HEK293 (cell line): Measurements from ENCODE around the gene SMO.
A peak's percentile ranks its signal among the peaks of the same experiment; 100 is the strongest.
"Not testable (repeated sequence)": the region's sequence is repeated elsewhere in the genome, so short reads cannot be mapped to it uniquely, and the experiment has no call there.

Source experiments
- CTCF ChIA-PET: fragments of 350-600 bp; formaldehyde crosslinking; extraction: SDS; loops from one replicate; lab custom pipeline; 2021; ENCODE audit warnings: antibody characterized with exemption; lab: Yijun Ruan, JAX
- POLR2A ChIA-PET: fragments of 300-600 bp; formaldehyde crosslinking; extraction: SDS; loops from one replicate; lab custom pipeline; 2020; ENCODE audit warnings: antibody characterized with exemption, inconsistent platforms; lab: Yijun Ruan, JAX
- H3K27ac ChIP-seq: fragments of 200-500 bp; sonication (Bioruptor generic); 2 replicates; pipeline ENCODE4 v1.5.1; 2014; ENCODE audit warnings: low read depth, low read length, control low read depth, inconsistent platforms; ENCODE audit errors: extremely low read depth
- H3K36me3 ChIP-seq, 2 experiments: fragments of 200-500 bp in 1 of 2; sonication (Bioruptor generic) in 1 of 2; 1 replicate in 1 of 2; 2 replicates in 1 of 2; pipeline ENCODE4 v1.5.1; 2014 to 2017; ENCODE audit warnings: inconsistent platforms in 2 of 2, low read length in 2 of 2; ENCODE audit not compliant: control insufficient read depth in 2 of 2, insufficient read depth in 1 of 2
- H3K4me1 ChIP-seq: fragments of 200-500 bp; sonication (Bioruptor generic); 2 replicates; pipeline ENCODE4 v1.5.1; 2014; ENCODE audit warnings: mild to moderate bottlenecking, low read length, inconsistent platforms; ENCODE audit not compliant: control insufficient read depth, insufficient read depth
- H3K4me3 ChIP-seq: 2 replicates; pipeline ENCODE4 v1.5.1; 2011; ENCODE audit warnings: low read depth, mild to moderate bottlenecking, control low read depth, low read length, moderate library complexity
- H3K9me3 ChIP-seq: fragments of 200-500 bp; sonication (Bioruptor generic); 2 replicates; pipeline ENCODE4 v1.5.1; 2014; ENCODE audit warnings: low read depth, low read length, inconsistent platforms; ENCODE audit not compliant: control insufficient read depth, insufficient read depth
- HOXD13 ChIP-seq: sonication (generic); formaldehyde crosslinking; IDR thresholded peaks from 2 replicates; pipeline ENCODE4 v1.8.0; 2022; ENCODE audit warnings: missing genetic modification reagents, borderline replicate concordance
- KLF16 ChIP-seq: fragments of 450-650 bp; formaldehyde crosslinking; IDR thresholded peaks from 2 replicates; pipeline ENCODE4 v1.5.1; 2017; ENCODE audit warnings: missing biosample characterization, missing genetic modification characterization
- SETDB1 ChIP-seq: IDR thresholded peaks from one replicate; pipeline ENCODE4 v1.6.1; 2017; ENCODE audit warnings: mild to moderate bottlenecking, low read length, moderate library complexity, mixed read lengths; ENCODE audit not compliant: insufficient read length
- ZNF121 ChIP-seq: fragments of 450-650 bp; formaldehyde crosslinking; IDR thresholded peaks from 2 replicates; pipeline ENCODE4 v1.5.1; 2016; ENCODE audit warnings: missing biosample characterization, missing genetic modification characterization
- ZNF157 ChIP-seq: fragments of 450-650 bp; formaldehyde crosslinking; IDR thresholded peaks from 2 replicates; pipeline ENCODE4 v1.5.1; 2016; ENCODE audit warnings: missing biosample characterization, missing genetic modification characterization
- ZNF16 ChIP-seq: fragments of 450-650 bp; formaldehyde crosslinking; IDR thresholded peaks from 2 replicates; pipeline ENCODE4 v1.5.1; 2016; ENCODE audit warnings: low read depth, missing biosample characterization, missing genetic modification characterization
- ZNF169 ChIP-seq: fragments of 450-650 bp; formaldehyde crosslinking; IDR thresholded peaks from 2 replicates; pipeline ENCODE4 v1.5.1; 2016; ENCODE audit warnings: missing biosample characterization, missing genetic modification characterization
- ZNF202 ChIP-seq: fragments of 450-650 bp; formaldehyde crosslinking; IDR thresholded peaks from 2 replicates; pipeline ENCODE4 v1.5.1; 2016; ENCODE audit warnings: missing biosample characterization, missing genetic modification characterization, borderline replicate concordance
- ZNF280C ChIP-seq: fragments of 450-650 bp; formaldehyde crosslinking; IDR thresholded peaks from 2 replicates; pipeline ENCODE4 v1.5.1; 2016; ENCODE audit warnings: missing biosample characterization, missing genetic modification characterization
- ZNF341 ChIP-seq: fragments of 450-650 bp; formaldehyde crosslinking; IDR thresholded peaks from 2 replicates; pipeline ENCODE4; 2016; ENCODE audit warnings: low read depth, missing biosample characterization, missing genetic modification characterization
- ZNF391 ChIP-seq: fragments of 450-650 bp; formaldehyde crosslinking; IDR thresholded peaks from 2 replicates; pipeline ENCODE4 v1.5.1; 2016; ENCODE audit warnings: low read depth, missing biosample characterization, missing genetic modification characterization, borderline replicate concordance
- ZNF549 ChIP-seq: fragments of 450-650 bp; IDR thresholded peaks from 2 replicates; pipeline ENCODE4 v1.5.1; 2018; ENCODE audit warnings: missing biosample characterization, missing genetic modification characterization, mild to moderate bottlenecking, inconsistent platforms, moderate library complexity
- ZNF629 ChIP-seq: fragments of 450-650 bp; formaldehyde crosslinking; IDR thresholded peaks from 2 replicates; pipeline ENCODE4 v1.5.1; 2017; ENCODE audit warnings: missing biosample characterization, missing genetic modification characterization
- TF ChIP-seq, protein P1 (sequence below): fragments of 450-650 bp; formaldehyde crosslinking; optimal IDR thresholded peaks from 2 replicates; pipeline ENCODE3; 2016; ENCODE audit warnings: missing biosample characterization, mild to moderate bottlenecking, missing genetic modification characterization
- TF ChIP-seq, protein P2 (sequence below): fragments of 450-650 bp; formaldehyde crosslinking; IDR thresholded peaks from 2 replicates; pipeline ENCODE4 v1.5.1; 2016; ENCODE audit warnings: missing biosample characterization, missing genetic modification characterization

The SMO gene

GRCh38 chr7:129219166-129219565, 30.7 kb downstream of the SMO start:
- not testable (repeated sequence) for H3K9me3 ChIP-seq, H3K4me3 ChIP-seq, H3K27ac ChIP-seq, H3K4me1 ChIP-seq, H3K36me3 ChIP-seq
- TF ChIP-seq ZNF121: 0 out of 2 replicates have a peak, but pooled peaks have one; percentile 57
- ChIA-PET POLR2A (interaction anchor here (1.0 kb wide), 1 partner anchor 148 kb away, joined by 3 read pairs; no protein-coding TSS in a partner anchor), CTCF (interaction anchor here (0.6 to 6.4 kb wide), 63 partner anchors 9 to 1820 kb away, joined by 3 to 95 read pairs (median 5); partner anchors contain the start of gene STRIP2)

- no peak for TF ChIP-seq ZNF157 (tag by site-specific recombination)
- no peak for TF ChIP-seq ZNF549 (tag by site-specific recombination)
- TF ChIP-seq ZNF341 (tag by site-specific recombination): no peak
- TF ChIP-seq, protein P1, sequence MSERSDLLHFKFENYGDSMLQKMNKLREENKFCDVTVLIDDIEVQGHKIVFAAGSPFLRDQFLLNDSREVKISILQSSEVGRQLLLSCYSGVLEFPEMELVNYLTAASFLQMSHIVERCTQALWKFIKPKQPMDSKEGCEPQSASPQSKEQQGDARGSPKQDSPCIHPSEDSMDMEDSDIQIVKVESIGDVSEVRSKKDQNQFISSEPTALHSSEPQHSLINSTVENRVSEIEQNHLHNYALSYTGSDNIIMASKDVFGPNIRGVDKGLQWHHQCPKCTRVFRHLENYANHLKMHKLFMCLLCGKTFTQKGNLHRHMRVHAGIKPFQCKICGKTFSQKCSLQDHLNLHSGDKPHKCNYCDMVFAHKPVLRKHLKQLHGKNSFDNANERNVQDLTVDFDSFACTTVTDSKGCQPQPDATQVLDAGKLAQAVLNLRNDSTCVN (tag by site-specific recombination): no peak
- TF ChIP-seq ZNF280C (tag by site-specific recombination): no peak
- TF ChIP-seq ZNF169 (tag by site-specific recombination): no peak
- TF ChIP-seq ZNF16 (tag by site-specific recombination): no peak
- no peak for TF ChIP-seq ZNF202
- TF ChIP-seq, protein P2, sequence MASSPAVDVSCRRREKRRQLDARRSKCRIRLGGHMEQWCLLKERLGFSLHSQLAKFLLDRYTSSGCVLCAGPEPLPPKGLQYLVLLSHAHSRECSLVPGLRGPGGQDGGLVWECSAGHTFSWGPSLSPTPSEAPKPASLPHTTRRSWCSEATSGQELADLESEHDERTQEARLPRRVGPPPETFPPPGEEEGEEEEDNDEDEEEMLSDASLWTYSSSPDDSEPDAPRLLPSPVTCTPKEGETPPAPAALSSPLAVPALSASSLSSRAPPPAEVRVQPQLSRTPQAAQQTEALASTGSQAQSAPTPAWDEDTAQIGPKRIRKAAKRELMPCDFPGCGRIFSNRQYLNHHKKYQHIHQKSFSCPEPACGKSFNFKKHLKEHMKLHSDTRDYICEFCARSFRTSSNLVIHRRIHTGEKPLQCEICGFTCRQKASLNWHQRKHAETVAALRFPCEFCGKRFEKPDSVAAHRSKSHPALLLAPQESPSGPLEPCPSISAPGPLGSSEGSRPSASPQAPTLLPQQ (tag by site-specific recombination): no peak
- TF ChIP-seq ZNF629 (tag by site-specific recombination): no peak
- no peak for TF ChIP-seq HOXD13 (CRISPR knock-in tag)
- no peak for TF ChIP-seq ZNF391 (tag by site-specific recombination)
- no peak for TF ChIP-seq KLF16 (tag by site-specific recombination)
- no peak for TF ChIP-seq SETDB1
- ChIA-PET CTCF (interaction anchor here (0.7 to 7.3 kb wide), 6 partner anchors 12 to 1266 kb away, joined by 3 to 95 read pairs (median 5); no protein-coding TSS in a partner anchor), POLR2A (interaction anchor here (0.6 kb wide), 1 partner anchor 1520 kb away, joined by 4 read pairs; no protein-coding TSS in a partner anchor)
- Histone ChIP-seq H3K4me3 (no peak overlapping the region), H3K36me3 (no peaks in the 10 kb centered on the region), H3K9me3 (no peaks in the 10 kb centered on the region), H3K4me1 (no peaks in the 10 kb centered on the region; the same call in 1 of the 2 replicates), H3K27ac (no peak overlapping the region)
These were observed 33.6 kb downstream of the SMO start for GRCh38 chr7:129222064-129222463.
